GM12878 (cell line): ENCODE measurements around the gene PIP5KL1. TPM values are rescaled to one million over a fixed set of nuclear protein-coding genes. Genes with fewer than 3 reads are reported as not detected.

ENCODE experiments used
- BMI1 ChIP-seq: fragments of 450-650 bp; IDR thresholded peaks from 2 replicates; pipeline ENCODE4 v1.6.1; 2016; ENCODE audit warnings: mild to moderate bottlenecking, moderate library complexity, borderline replicate concordance
- CREM ChIP-seq: IDR thresholded peaks from 2 replicates; pipeline ENCODE4 v1.6.1; 2014; ENCODE audit warnings: antibody characterized with exemption, low read depth
- LARP7 ChIP-seq: fragments of 450-650 bp; IDR thresholded peaks from 2 replicates; pipeline ENCODE4 v1.6.1; 2017; ENCODE audit warnings: mild to moderate bottlenecking
- MEF2A ChIP-seq: IDR thresholded peaks from 2 replicates; pipeline ENCODE4 v1.6.1; 2011; ENCODE audit warnings: low read depth, mild to moderate bottlenecking, low read length, moderate library complexity; ENCODE audit not compliant: insufficient read depth
- MYC ChIP-seq: IDR thresholded peaks from 2 replicates; pipeline ENCODE4 v1.6.1; 2011; ENCODE audit warnings: mild to moderate bottlenecking, low read length, moderate library complexity, inconsistent platforms; ENCODE audit not compliant: insufficient read depth, insufficient replicate concordance, insufficient read length, severe bottlenecking
- NFYB ChIP-seq: IDR thresholded peaks from 2 replicates; pipeline ENCODE4 v1.6.1; 2011; ENCODE audit warnings: low read depth, mild to moderate bottlenecking, low read length, improper control_type of control experiment, moderate library complexity; ENCODE audit not compliant: insufficient read depth
- RB1 ChIP-seq: fragments of 450-650 bp; formaldehyde crosslinking; IDR thresholded peaks from 2 replicates; pipeline ENCODE4 v1.6.1; 2017; ENCODE audit warnings: mild to moderate bottlenecking, borderline replicate concordance
- SMARCA5 ChIP-seq: fragments of 450-650 bp; IDR thresholded peaks from 2 replicates; pipeline ENCODE4 v1.6.1; 2017; ENCODE audit warnings: mild to moderate bottlenecking
- USF1 ChIP-seq: IDR thresholded peaks from 2 replicates; pipeline ENCODE4 v1.6.1; 2011; ENCODE audit warnings: borderline replicate concordance, low read depth, mild to moderate bottlenecking, moderate library complexity, mixed read lengths, low read length; ENCODE audit not compliant: insufficient read depth; ENCODE audit errors: extremely low read length
- ZNF24 ChIP-seq: fragments of 450-650 bp; IDR thresholded peaks from 2 replicates; pipeline ENCODE4 v1.6.1; 2017; ENCODE audit warnings: antibody characterized with exemption, mild to moderate bottlenecking
- ZNF687 ChIP-seq: fragments of 450-650 bp; IDR thresholded peaks from 2 replicates; pipeline ENCODE4 v1.6.1; 2017; ENCODE audit warnings: mild to moderate bottlenecking, moderate library complexity
- polyA plus RNA-seq, 11 experiments: library from polyadenylated mRNA; depleted of rRNA in 4 of 11; unstranded in 6 of 11; stranded (reverse) in 5 of 11; fragments of >200 nt; fragmentation: Nextera tagmentation in 4 of 11; fragmentation: Illumina TruSeq in 1 of 11; extraction: Ambion mirVana in 4 of 11; extraction: Trizol in 1 of 11; gene quantifications; 1 replicate in 1 of 11; 2 replicates in 10 of 11; pipeline versions ENCODE4 v1.2.1 to v1.2.3, GENCODE V29; 2011 to 2016; ENCODE audit warnings: inconsistent platforms in 2 of 11, missing spikeins in 2 of 11, low read depth in 1 of 11
- total RNA-seq, 4 experiments: library from RNA; depleted of rRNA in 3 of 4; stranded (reverse); fragments of >200 nt in 3 of 4; fragmentation: Illumina TruSeq in 1 of 4; extraction: Trizol in 1 of 4; gene quantifications; 2 replicates each; pipeline versions ENCODE4 v1.2.1 to v1.2.3, GENCODE V29; 2013 to 2021

PIP5KL1 gene
- total and polyA plus RNA-seq, 10 of the 15 experiments (the other 5 are each of a cell fraction or from before 2014, with no cell fraction given): 0.04 to 0.67 (median 0.43) TPM; not detected in 2

GRCh38 chr9:127920794-127921193, 9.8 kb downstream of the PIP5KL1 start (continued):
- TF ChIP-seq MYC: no peak
- no peak for TF ChIP-seq BMI1
- no peak for TF ChIP-seq ZNF24
- no peak for TF ChIP-seq MEF2A
- TF ChIP-seq CREM: no peak
- no peak for TF ChIP-seq ZNF687
- TF ChIP-seq RB1: no peak
- no peak for TF ChIP-seq SMARCA5
- TF ChIP-seq LARP7: no peak
- no peak for TF ChIP-seq NFYB
- no peak for TF ChIP-seq USF1
- TF ChIP-seq, all 136 proteins: peak for 0
